PFSK-1 (cell line): ENCODE measurements around the gene CACNB1.

Experiments used
- POLR2AphosphoS5 ChIP-seq: IDR thresholded peaks from 2 replicates; pipeline ENCODE4 v1.6.1; 2012; ENCODE audit warnings: low read depth, mild to moderate bottlenecking, control low read depth, low read length, moderate library complexity
- REST ChIP-seq, 2 experiments: IDR thresholded peaks; 2 replicates each; pipeline versions ENCODE4 v1.6.1 to v1.8.0; 2011 to 2012; ENCODE audit warnings: low read depth in 2 of 2, low read length in 2 of 2, control low read depth in 1 of 2, inconsistent platforms in 1 of 2, mild to moderate bottlenecking in 1 of 2, moderate library complexity in 1 of 2; ENCODE audit not compliant: insufficient read depth in 1 of 2
- TAF1 ChIP-seq: IDR thresholded peaks from 2 replicates; pipeline ENCODE4 v1.6.1; 2012; ENCODE audit warnings: low read length, control low read depth, borderline replicate concordance; ENCODE audit not compliant: insufficient read depth

GRCh38 chr17:39213852-39214251 is 16.4 kb upstream of the CACNB1 start:
- TF ChIP-seq REST (IDR thresholded peaks at IDR 0.05; ENCODE audit: insufficient read depth in 1 of 2, low read depth in 2 of 2, low read length in 2 of 2) (no peak), TAF1 (no peak), POLR2AphosphoS5 (no peak)
